Heart left ventricle (tissue), 13 donors: ENCODE measurements around the gene ZNF808.

Source experiments
- POLR2A ChIP-seq, 2 donors: fragments of 450-650 bp; IDR thresholded peaks; one replicate each; pipeline ENCODE4 v1.6.1; 2017; ENCODE audit warnings: antibody characterized with exemption in 2 of 2, mild to moderate bottlenecking in 2 of 2, moderate library complexity in 2 of 2
- TF ChIP-seq, protein P1 (sequence below), 12 donors: fragments of 200-600 bp; sonication (generic) in 4 of 12; IDR thresholded peaks; one replicate each; pipeline versions ENCODE4 v1.5.0 to v1.8.0; 2018 to 2022; ENCODE audit warnings: antibody characterized with exemption in 12 of 12, mild to moderate bottlenecking in 5 of 12
- donor health status: ischemic (EF 13 %, LVEDD 7.1; RV severe dilation, severe dysfunction).
- donor health status: DM: no; HTN: yes; CAD: no.
- donor health status: DM: no; HTN: no; CAD: no.
- donor health status: ischemic (EF 25% LVEDD 6.9; RV normal size, moderate dysfunction).
- donor health status: ischemic (EF 25% LVEDD 5.7; RV mildly dilated, moderate dysfunction).
- donor health status: ischemic (EF 35%, LVEDD 5.7; RV mildly dilated, moderate dysfunction).
- donor health status: nonischemic (EF 11% LVEDD 7.7; RV severe dilation, severe dysfunction).
- donor health status: DM: yes; HTN: yes; CAD: no.
- donor health status: PGD.
- donor health status: ischemic (EF 29% LVEDD 5.4; RV normal size, mild dysfunction).
- donor health status: nonischemic (EF 23%, LVEDD 6.1; RV moderate dilation, normal function).

DNA sequence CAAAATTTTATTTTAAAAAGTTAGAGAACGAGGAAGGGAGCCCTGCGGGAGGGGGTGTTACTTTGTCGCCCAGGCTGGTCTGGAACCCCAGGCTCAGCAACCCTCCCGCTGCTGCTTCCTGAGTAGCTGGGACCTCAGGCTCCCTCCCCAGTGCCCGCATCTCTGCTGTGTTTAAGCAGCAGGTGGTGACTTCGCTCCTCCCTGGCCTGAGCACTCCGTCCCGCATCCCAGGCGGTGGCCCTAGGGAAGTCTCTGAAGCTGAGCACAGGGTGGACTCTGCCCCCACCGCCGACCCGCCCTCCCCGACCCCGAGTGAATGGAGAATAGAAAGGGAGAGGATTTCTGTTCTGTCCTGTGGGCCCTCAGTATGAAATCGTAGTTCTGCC, 73.2 kb downstream of the ZNF808 start:
- TF ChIP-seq, protein P1, sequence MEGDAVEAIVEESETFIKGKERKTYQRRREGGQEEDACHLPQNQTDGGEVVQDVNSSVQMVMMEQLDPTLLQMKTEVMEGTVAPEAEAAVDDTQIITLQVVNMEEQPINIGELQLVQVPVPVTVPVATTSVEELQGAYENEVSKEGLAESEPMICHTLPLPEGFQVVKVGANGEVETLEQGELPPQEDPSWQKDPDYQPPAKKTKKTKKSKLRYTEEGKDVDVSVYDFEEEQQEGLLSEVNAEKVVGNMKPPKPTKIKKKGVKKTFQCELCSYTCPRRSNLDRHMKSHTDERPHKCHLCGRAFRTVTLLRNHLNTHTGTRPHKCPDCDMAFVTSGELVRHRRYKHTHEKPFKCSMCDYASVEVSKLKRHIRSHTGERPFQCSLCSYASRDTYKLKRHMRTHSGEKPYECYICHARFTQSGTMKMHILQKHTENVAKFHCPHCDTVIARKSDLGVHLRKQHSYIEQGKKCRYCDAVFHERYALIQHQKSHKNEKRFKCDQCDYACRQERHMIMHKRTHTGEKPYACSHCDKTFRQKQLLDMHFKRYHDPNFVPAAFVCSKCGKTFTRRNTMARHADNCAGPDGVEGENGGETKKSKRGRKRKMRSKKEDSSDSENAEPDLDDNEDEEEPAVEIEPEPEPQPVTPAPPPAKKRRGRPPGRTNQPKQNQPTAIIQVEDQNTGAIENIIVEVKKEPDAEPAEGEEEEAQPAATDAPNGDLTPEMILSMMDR (IDR thresholded peaks at IDR 0.05), result no peak
- TF ChIP-seq POLR2A (IDR thresholded peaks at IDR 0.05), result no peak
